Mucosa of stomach (tissue), 1 donor: ENCODE data around the gene VMAC.

Source experiments
- H3K27me3 ChIP-seq: one replicate; pipeline ENCODE4 v1.7.0; 2013; ENCODE audit warnings: mild to moderate bottlenecking, low read length; ENCODE audit not compliant: control insufficient read depth, insufficient read depth
- H3K36me3 ChIP-seq: one replicate; pipeline ENCODE4 v1.7.0; 2013; ENCODE audit warnings: low read length; ENCODE audit not compliant: control insufficient read depth, insufficient read depth
- H3K4me1 ChIP-seq: one replicate; pipeline ENCODE4 v1.7.0; 2013; ENCODE audit warnings: mild to moderate bottlenecking, low read length; ENCODE audit not compliant: control insufficient read depth, insufficient read depth
- H3K4me3 ChIP-seq: one replicate; pipeline ENCODE4 v1.7.0; 2013; ENCODE audit warnings: low read length
- H3K9ac ChIP-seq: one replicate; pipeline ENCODE4 v1.7.0; 2013; ENCODE audit warnings: mild to moderate bottlenecking, low read length, moderate library complexity
- H3K9me3 ChIP-seq: one replicate; pipeline ENCODE4 v1.7.0; 2013; ENCODE audit warnings: mild to moderate bottlenecking, low read length, moderate library complexity; ENCODE audit not compliant: control insufficient read depth
- donor health status: Pancreatic carcinoma.

The VMAC gene

GRCh38 chr19:5891572-5891937 is 13.1 kb upstream of the VMAC start:
- no peaks in the 10 kb centered on the region for H3K36me3 ChIP-seq
- peaks cover 7% of the 10 kb centered on the region for H3K4me1 ChIP-seq
- no peak overlapping the region for H3K9ac ChIP-seq
- no peak overlapping the region for H3K4me3 ChIP-seq
- H3K27me3 ChIP-seq: peaks cover 12% of the 10 kb centered on the region
- H3K9me3 ChIP-seq: no peaks in the 10 kb centered on the region

- no peak overlapping the region for H3K4me3 ChIP-seq
- no peaks in the 10 kb centered on the region for H3K36me3 ChIP-seq
- no peak overlapping the region for H3K9ac ChIP-seq
- H3K4me1 ChIP-seq: peaks cover 7% of the 10 kb centered on the region
- peaks cover 12% of the 10 kb centered on the region for H3K27me3 ChIP-seq
- no peaks in the 10 kb centered on the region for H3K9me3 ChIP-seq
These were observed 12.5 kb upstream of the VMAC start for GRCh38 chr19:5891938-5892771.

GRCh38 chr19:5892772-5893275 is 11.8 kb upstream of the VMAC start:
- peaks cover 7% of the 10 kb centered on the region for H3K4me1 ChIP-seq
- no peak overlapping the region for H3K4me3 ChIP-seq
- peaks cover 12% of the 10 kb centered on the region for H3K27me3 ChIP-seq
- H3K9me3 ChIP-seq: no peaks in the 10 kb centered on the region
- H3K36me3 ChIP-seq: no peaks in the 10 kb centered on the region
- H3K9ac ChIP-seq: no peak overlapping the region

GRCh38 chr19:5893296-5893903 is 11.3 kb upstream of the VMAC start:
- Histone ChIP-seq H3K27me3 (peaks cover 12% of the 10 kb centered on the region), H3K36me3 (no peaks in the 10 kb centered on the region), H3K9ac (no peak overlapping the region), H3K4me1 (peaks cover 7% of the 10 kb centered on the region), H3K9me3 (no peaks in the 10 kb centered on the region), H3K4me3 (no peak overlapping the region)

- H3K36me3 ChIP-seq: no peaks in the 10 kb centered on the region
- H3K4me3 ChIP-seq: no peak overlapping the region
- H3K27me3 ChIP-seq: peaks cover 12% of the 10 kb centered on the region
- no peaks in the 10 kb centered on the region for H3K9me3 ChIP-seq
- no peak overlapping the region for H3K9ac ChIP-seq
- H3K4me1 ChIP-seq: peaks cover 7% of the 10 kb centered on the region
These were observed 10.6 kb upstream of the VMAC start for GRCh38 chr19:5893907-5894703.

GRCh38 chr19:5894704-5895349 is 9.8 kb upstream of the VMAC start:
- Histone ChIP-seq H3K27me3 (peaks cover 12% of the 10 kb centered on the region), H3K9ac (no peak overlapping the region), H3K9me3 (no peaks in the 10 kb centered on the region), H3K4me1 (peaks cover 7% of the 10 kb centered on the region), H3K4me3 (no peak overlapping the region), H3K36me3 (no peaks in the 10 kb centered on the region)

- Histone ChIP-seq H3K4me1 (peaks cover 7% of the 10 kb centered on the region), H3K36me3 (no peaks in the 10 kb centered on the region), H3K9me3 (no peaks in the 10 kb centered on the region), H3K4me3 (no peak overlapping the region), H3K9ac (no peak overlapping the region), H3K27me3 (peaks cover 12% of the 10 kb centered on the region)
These were observed 9.3 kb upstream of the VMAC start for GRCh38 chr19:5895409-5895808.

- H3K4me3 ChIP-seq: no peak overlapping the region
- peaks cover 7% of the 10 kb centered on the region for H3K4me1 ChIP-seq
- no peak overlapping the region for H3K9ac ChIP-seq
- no peaks in the 10 kb centered on the region for H3K9me3 ChIP-seq
- H3K27me3 ChIP-seq: peaks cover 12% of the 10 kb centered on the region
- H3K36me3 ChIP-seq: no peaks in the 10 kb centered on the region
These were observed 8.8 kb upstream of the VMAC start for GRCh38 chr19:5895890-5896289.

GRCh38 chr19:5896365-5897076 is 8.2 kb upstream of the VMAC start:
- Histone ChIP-seq H3K4me1 (peaks cover 7% of the 10 kb centered on the region), H3K27me3 (peaks cover 9% of the 10 kb centered on the region), H3K9ac (no peak overlapping the region), H3K4me3 (no peak overlapping the region), H3K9me3 (no peaks in the 10 kb centered on the region), H3K36me3 (no peaks in the 10 kb centered on the region)

GRCh38 chr19:5897189-5897969 is 7.3 kb upstream of the VMAC start:
- H3K36me3 ChIP-seq: no peaks in the 10 kb centered on the region

More at GRCh38 chr19:5897189-5897969, 7.3 kb upstream of the VMAC start:
- Histone ChIP-seq H3K4me1 (peaks cover 9% of the 10 kb centered on the region), H3K9ac (no peak overlapping the region), H3K4me3 (no peak overlapping the region), H3K27me3 (peaks cover under 1% of the 10 kb centered on the region), H3K9me3 (no peaks in the 10 kb centered on the region)
